Ishikawa (cell line): ENCODE data around the gene ETV6.

Experiments
- CREB1 ChIP-seq: IDR thresholded peaks from 2 replicates; pipeline ENCODE4 v1.6.1; 2012; ENCODE audit warnings: low read depth
- EGR1 ChIP-seq: IDR thresholded peaks from 2 replicates; pipeline ENCODE4 v1.6.1; 2012
- EP300 ChIP-seq: IDR thresholded peaks from 2 replicates; pipeline ENCODE4 v1.6.1; 2012; ENCODE audit warnings: borderline replicate concordance
- FOXM1 ChIP-seq: IDR thresholded peaks from 2 replicates; pipeline ENCODE4 v1.6.1; 2012; ENCODE audit warnings: low read depth, borderline replicate concordance
- NFIC ChIP-seq: IDR thresholded peaks from 2 replicates; pipeline ENCODE4 v1.6.1; 2012
- RAD21 ChIP-seq: IDR thresholded peaks from 2 replicates; pipeline ENCODE4 v1.6.1; 2012; ENCODE audit warnings: low read depth
- REST ChIP-seq: IDR thresholded peaks from 2 replicates; pipeline ENCODE4 v1.6.1; 2012; ENCODE audit warnings: low read depth, mild to moderate bottlenecking
- TAF1 ChIP-seq: IDR thresholded peaks from 2 replicates; pipeline ENCODE4 v1.6.1; 2012; ENCODE audit warnings: low read depth, mild to moderate bottlenecking
- YY1 ChIP-seq: IDR thresholded peaks from 2 replicates; pipeline ENCODE4 v1.6.1; 2012; ENCODE audit warnings: low read depth
- ZBTB7A ChIP-seq: IDR thresholded peaks from 2 replicates; pipeline ENCODE4 v1.6.1; 2012; ENCODE audit warnings: low read depth
- TF ChIP-seq, protein P1 (sequence below): IDR thresholded peaks from 2 replicates; pipeline ENCODE4 v1.6.1; 2012
- TF ChIP-seq, protein P2 (sequence below): IDR thresholded peaks from 2 replicates; pipeline ENCODE4 v1.6.1; 2012

GRCh38 chr12:11863988-11864387 is 214.5 kb downstream of the ETV6 start:
- TF ChIP-seq, protein P1, sequence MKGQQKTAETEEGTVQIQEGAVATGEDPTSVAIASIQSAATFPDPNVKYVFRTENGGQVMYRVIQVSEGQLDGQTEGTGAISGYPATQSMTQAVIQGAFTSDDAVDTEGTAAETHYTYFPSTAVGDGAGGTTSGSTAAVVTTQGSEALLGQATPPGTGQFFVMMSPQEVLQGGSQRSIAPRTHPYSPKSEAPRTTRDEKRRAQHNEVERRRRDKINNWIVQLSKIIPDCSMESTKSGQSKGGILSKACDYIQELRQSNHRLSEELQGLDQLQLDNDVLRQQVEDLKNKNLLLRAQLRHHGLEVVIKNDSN = no peak
- TF ChIP-seq REST (no peak), RAD21 (no peak), ZBTB7A (no peak), EP300 (no peak), TAF1 (no peak), NFIC (no peak), CREB1 (no peak), FOXM1 (no peak), EGR1 (no peak), YY1 (no peak)
- TF ChIP-seq, protein P2, sequence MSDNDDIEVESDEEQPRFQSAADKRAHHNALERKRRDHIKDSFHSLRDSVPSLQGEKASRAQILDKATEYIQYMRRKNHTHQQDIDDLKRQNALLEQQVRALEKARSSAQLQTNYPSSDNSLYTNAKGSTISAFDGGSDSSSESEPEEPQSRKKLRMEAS = no peak
